ENCODE measurements around the gene LRP1B. TPM values are rescaled to one million over a fixed set of nuclear protein-coding genes. Genes with fewer than 3 reads are reported as not detected.

LRP1B gene
- total RNA-seq, 2 donors from 2014 or later: 0.91 to 1.2 TPM

DNA sequence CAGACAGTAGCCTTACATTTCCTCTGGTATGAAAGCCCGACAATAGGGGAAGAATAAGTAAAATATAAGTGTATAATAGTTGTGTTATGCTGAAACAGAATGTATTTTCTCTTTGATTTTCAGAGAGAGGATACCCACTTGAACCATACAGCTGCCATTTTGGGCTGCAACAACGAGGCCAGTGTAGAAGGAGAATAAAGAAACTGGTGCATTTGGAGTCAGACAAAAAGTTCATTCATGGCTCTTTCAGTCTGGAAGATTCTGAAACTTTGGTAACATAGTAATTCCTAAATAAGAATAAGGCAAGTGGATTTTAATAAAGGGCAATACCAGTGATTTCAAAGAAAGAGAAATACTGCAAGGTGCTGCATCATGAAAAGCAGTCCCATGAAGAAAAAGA is 610.9 kb downstream of the LRP1B start:
- H3K27me3 ChIP-seq (replicated peaks; ENCODE audit: insufficient read depth): no peaks in the 10 kb centered on the region
- no peak overlapping the region for H3K4me3 ChIP-seq
- no peaks in the 10 kb centered on the region for H3K4me1 ChIP-seq (replicated peaks)
- intact Hi-C loops (cut with DNase I): no loop called here
- no peaks in the 10 kb centered on the region for H3K9me3 ChIP-seq
- DNase-seq (ENCODE audit: low spot score): no peak
- WGBS: 87% methylated on average over 2 of the region's 2 CpGs
- H3K36me3 ChIP-seq: no peaks in the 10 kb centered on the region
- TF ChIP-seq POLR2A (IDR thresholded peaks at IDR 0.05): no peak
- no peak for TF ChIP-seq POLR2AphosphoS5 (IDR thresholded peaks at IDR 0.05)
- TF ChIP-seq CTCF (IDR thresholded peaks at IDR 0.05): no peak
- H3K27ac ChIP-seq: no peak overlapping the region

- WGBS: 80% methylated on average over 2 of the region's 2 CpGs
- DNase-seq (ENCODE audit: low spot score): no peak
- H3K27ac ChIP-seq: no peak overlapping the region
- H3K9me3 ChIP-seq: no peaks in the 10 kb centered on the region
- intact Hi-C loops (cut with DNase I): no loop called here
- H3K4me1 ChIP-seq (replicated peaks): no peaks in the 10 kb centered on the region
- no peaks in the 10 kb centered on the region for H3K36me3 ChIP-seq
- H3K27me3 ChIP-seq (replicated peaks; ENCODE audit: insufficient read depth): no peaks in the 10 kb centered on the region
- TF ChIP-seq POLR2AphosphoS5 (IDR thresholded peaks at IDR 0.05) (no peak), CTCF (IDR thresholded peaks at IDR 0.05) (no peak), POLR2A (IDR thresholded peaks at IDR 0.05) (no peak)
- no peak overlapping the region for H3K4me3 ChIP-seq
These were observed 612.9 kb downstream of the LRP1B start for GRCh38 chr2:141517852-141518421.

DNA sequence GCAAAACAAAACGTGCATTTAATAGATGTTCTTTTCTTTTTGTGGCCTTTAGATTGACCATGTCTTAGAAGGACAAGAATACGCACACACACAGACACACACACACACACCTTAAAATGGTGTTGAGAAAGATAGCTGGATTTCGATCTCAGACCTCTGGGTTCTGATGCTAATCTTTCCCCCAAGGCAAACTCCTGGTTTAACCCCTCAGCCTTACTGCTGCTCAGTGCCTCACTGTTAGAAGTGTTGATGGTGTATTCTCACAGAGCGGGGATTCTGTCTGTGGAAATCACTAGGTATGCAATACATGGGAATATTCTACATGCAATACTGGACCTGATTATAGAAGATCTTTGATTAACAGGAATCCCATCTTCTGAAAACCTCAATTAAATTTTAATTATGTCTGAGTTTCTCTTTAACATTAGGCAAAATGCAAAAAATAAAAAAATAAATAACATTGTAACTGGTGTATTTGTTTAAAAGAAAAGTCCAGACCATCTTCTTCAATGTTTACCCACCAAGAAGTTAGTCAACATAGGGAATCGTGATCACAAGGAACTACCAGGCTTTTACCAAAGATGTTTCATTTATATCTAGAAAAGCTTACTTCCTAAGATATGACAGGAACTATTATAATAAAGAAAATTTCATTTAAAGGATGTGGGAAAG is 613.5 kb downstream of the LRP1B start:
- TF ChIP-seq POLR2A (IDR thresholded peaks at IDR 0.05) (no peak), POLR2AphosphoS5 (IDR thresholded peaks at IDR 0.05) (no peak), CTCF (IDR thresholded peaks at IDR 0.05) (no peak)
- no peak for DNase-seq (ENCODE audit: low spot score)
- Histone ChIP-seq H3K4me1 (replicated peaks) (no peaks in the 10 kb centered on the region), H3K27ac (no peak overlapping the region), H3K36me3 (no peaks in the 10 kb centered on the region), H3K27me3 (replicated peaks; ENCODE audit: insufficient read depth) (no peaks in the 10 kb centered on the region), H3K9me3 (no peaks in the 10 kb centered on the region), H3K4me3 (no peak overlapping the region)
- intact Hi-C loops (cut with DNase I): no loop called here
- WGBS: 60% methylated on average over 5 of the region's 5 CpGs

DNA sequence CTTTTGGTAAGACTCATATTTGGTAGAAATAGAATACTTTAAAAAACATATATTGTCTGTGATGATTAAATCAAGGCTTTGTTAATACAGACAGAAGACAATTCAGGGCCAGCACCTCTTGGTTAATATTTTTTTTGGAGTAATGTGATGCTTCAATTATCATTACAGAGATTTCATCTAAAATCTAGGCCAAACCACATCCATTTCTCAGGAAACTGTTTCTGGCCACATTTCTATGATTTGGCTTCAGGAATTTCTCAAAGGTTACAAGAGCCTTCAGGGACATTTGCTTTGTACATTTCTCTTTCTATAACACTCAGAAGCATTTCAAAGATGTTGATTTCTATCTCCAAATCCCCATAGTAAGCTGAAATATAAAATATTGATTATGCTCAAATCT is 614.9 kb downstream of the LRP1B start:
- no peaks in the 10 kb centered on the region for H3K27me3 ChIP-seq (replicated peaks; ENCODE audit: insufficient read depth)
- TF ChIP-seq POLR2A (IDR thresholded peaks at IDR 0.05) (no peak), POLR2AphosphoS5 (IDR thresholded peaks at IDR 0.05) (no peak)
- H3K36me3 ChIP-seq: no peaks in the 10 kb centered on the region
- intact Hi-C loops (cut with DNase I): no loop called here
- no peak overlapping the region for H3K27ac ChIP-seq
- DNase-seq (ENCODE audit: low spot score): no peak
- H3K4me3 ChIP-seq: no peak overlapping the region
- no peaks in the 10 kb centered on the region for H3K9me3 ChIP-seq
- no peaks in the 10 kb centered on the region for H3K4me1 ChIP-seq (replicated peaks)

DNA sequence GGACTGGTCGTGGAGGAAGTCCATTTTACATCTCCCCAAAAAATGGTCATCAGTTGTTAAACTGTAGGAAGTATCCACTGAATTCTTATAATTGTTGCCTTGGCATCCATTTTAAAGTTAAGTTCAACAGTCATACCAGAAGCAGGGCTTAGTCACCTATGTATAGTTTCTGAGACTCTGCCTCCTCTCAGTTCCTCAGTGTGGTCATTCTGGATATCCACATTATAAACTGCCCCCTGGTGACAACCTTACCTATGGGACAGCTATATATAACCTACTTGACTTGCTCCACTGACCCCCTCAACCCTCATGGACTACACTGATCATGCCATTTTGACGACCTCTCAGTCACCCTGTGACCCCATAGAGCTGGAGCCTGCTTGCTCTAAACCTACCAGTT is 617.0 kb downstream of the LRP1B start:
- Histone ChIP-seq H3K36me3 (no peaks in the 10 kb centered on the region), H3K27me3 (replicated peaks; ENCODE audit: insufficient read depth) (no peaks in the 10 kb centered on the region), H3K4me3 (no peak overlapping the region), H3K4me1 (replicated peaks) (no peaks in the 10 kb centered on the region), H3K27ac (no peak overlapping the region), H3K9me3 (no peaks in the 10 kb centered on the region)
- DNase-seq (ENCODE audit: low spot score): no peak
- TF ChIP-seq POLR2A (IDR thresholded peaks at IDR 0.05): no peak
- TF ChIP-seq POLR2AphosphoS5 (IDR thresholded peaks at IDR 0.05): no peak
- TF ChIP-seq CTCF (IDR thresholded peaks at IDR 0.05): no peak
- intact Hi-C loops (cut with DNase I): no loop called here
- WGBS: 44% methylated on average over 2 of the region's 2 CpGs
